Muscle layer of duodenum (tissue), 2 donors: Measurements from ENCODE around the gene FNDC4.

ENCODE experiments used
- H3K27ac ChIP-seq: one replicate; pipeline ENCODE4 v1.7.0; 2013; ENCODE audit warnings: mild to moderate bottlenecking, low read length
- H3K27me3 ChIP-seq: one replicate; pipeline ENCODE4 v1.7.0; 2013; ENCODE audit warnings: low read depth, mild to moderate bottlenecking, control low read depth, low read length
- H3K36me3 ChIP-seq, 2 donors: one replicate each; pipeline ENCODE4 v1.7.0; 2013; ENCODE audit warnings: low read length in 2 of 2, control low read depth in 1 of 2, mild to moderate bottlenecking in 1 of 2; ENCODE audit not compliant: insufficient read depth in 2 of 2, control insufficient read depth in 1 of 2
- H3K4me1 ChIP-seq, 2 donors: one replicate each; pipeline ENCODE4 v1.7.0; 2013; ENCODE audit warnings: low read length in 2 of 2, mild to moderate bottlenecking in 2 of 2, control low read depth in 1 of 2, moderate library complexity in 1 of 2; ENCODE audit not compliant: insufficient read depth in 2 of 2, control insufficient read depth in 1 of 2
- H3K4me3 ChIP-seq, 2 donors: one replicate each; pipeline ENCODE4 v1.7.0; 2013; ENCODE audit warnings: low read length in 2 of 2, low read depth in 1 of 2, mild to moderate bottlenecking in 1 of 2
- H3K9me3 ChIP-seq, 2 donors: one replicate each; pipeline ENCODE4 v1.7.0; 2013; ENCODE audit warnings: low read length in 2 of 2, control low read depth in 1 of 2, mild to moderate bottlenecking in 1 of 2; ENCODE audit not compliant: control insufficient read depth in 1 of 2
- donor health status: healthy.

FNDC4 gene

DNA sequence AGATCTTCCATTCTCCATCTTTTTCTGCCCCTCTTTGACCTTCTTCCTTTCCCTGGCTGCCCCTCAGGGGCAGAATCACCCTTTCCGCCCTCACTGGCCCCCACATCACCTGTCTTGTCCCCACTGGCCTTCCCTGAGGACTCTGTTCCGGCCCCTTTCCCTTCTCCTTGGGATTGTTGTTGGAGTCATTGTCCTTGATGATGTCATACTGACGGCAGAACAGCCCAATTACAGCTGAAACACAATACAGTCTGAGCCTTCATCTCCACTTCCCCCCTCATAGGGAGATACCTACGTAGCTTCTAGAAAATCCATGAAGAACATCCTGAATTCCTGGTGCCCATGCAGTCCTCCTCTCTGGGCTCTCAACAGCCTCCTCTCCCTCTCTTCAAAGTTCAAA is 2.4 kb downstream of the FNDC4 start:
- Histone ChIP-seq H3K4me1 (peaks cover 3 to 10% of the 10 kb centered on the region in 2 donors), H3K27ac (no peak overlapping the region), H3K4me3 (no peak overlapping the region), H3K36me3 (peaks cover 0 to 7% of the 10 kb centered on the region in 2 donors), H3K9me3 (no peaks in the 10 kb centered on the region), H3K27me3 (no peaks in the 10 kb centered on the region)

GRCh38 chr2:27489498-27490397 is 5.3 kb downstream of the FNDC4 start, which contains the start of gene IFT172:
TSS of gene IFT172 (minus strand) at chr2:27489743. CDS start at chr2:27489653, 90 bp downstream.
- peaks cover 0 to 15% of the 10 kb centered on the region in 2 donors for H3K36me3 ChIP-seq
- H3K4me3 ChIP-seq: peak within 1 kb of the TSS; percentile 80 to 91
- H3K27me3 ChIP-seq: no peaks in the 10 kb centered on the region
- peaks cover 3 to 10% of the 10 kb centered on the region in 2 donors for H3K4me1 ChIP-seq
- no peaks in the 10 kb centered on the region for H3K9me3 ChIP-seq
- peak within 1 kb of the TSS; percentile 73 for H3K27ac ChIP-seq

DNA sequence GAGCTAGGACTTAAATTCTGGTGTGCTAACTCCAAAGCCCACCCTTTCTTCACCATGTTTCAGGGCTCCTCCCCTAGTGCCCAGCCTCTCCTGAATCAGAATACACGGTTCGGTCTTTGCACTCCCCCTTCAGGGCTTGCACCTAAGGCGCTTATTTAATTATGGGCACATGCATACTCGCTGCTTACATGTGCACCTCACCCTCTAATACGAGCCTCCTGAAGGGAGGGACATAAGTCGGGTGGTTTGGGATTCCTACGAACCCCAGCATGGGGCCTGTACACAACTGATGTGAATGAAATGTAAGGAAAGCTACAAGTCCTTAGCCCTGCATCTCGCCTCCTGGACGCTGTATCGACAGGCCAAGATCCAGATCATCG is 5.9 kb downstream of the FNDC4 start:
- Histone ChIP-seq H3K4me3 (peak overlapping the region; percentile 80 to 91), H3K4me1 (peaks cover 3 to 10% of the 10 kb centered on the region in 2 donors), H3K27ac (peak overlapping the region; percentile 4), H3K9me3 (no peaks in the 10 kb centered on the region), H3K27me3 (no peaks in the 10 kb centered on the region), H3K36me3 (peaks cover 0 to 20% of the 10 kb centered on the region in 2 donors)

- no peak overlapping the region for H3K27ac ChIP-seq
- H3K4me1 ChIP-seq: peaks cover 3 to 10% of the 10 kb centered on the region in 2 donors
- H3K9me3 ChIP-seq: no peaks in the 10 kb centered on the region
- H3K4me3 ChIP-seq: no peak overlapping the region
- H3K36me3 ChIP-seq: peaks cover 17 to 40% of the 10 kb centered on the region in 2 donors
- H3K27me3 ChIP-seq: no peaks in the 10 kb centered on the region
Observed at GRCh38 chr2:27485496-27485895, 9.5 kb downstream of the FNDC4 start.

- Histone ChIP-seq H3K27me3 (no peaks in the 10 kb centered on the region), H3K27ac (no peak overlapping the region), H3K9me3 (no peaks in the 10 kb centered on the region), H3K4me3 (no peak overlapping the region), H3K4me1 (no peaks in the 10 kb centered on the region), H3K36me3 (peaks cover 22 to 36% of the 10 kb centered on the region in 2 donors)
Observed at GRCh38 chr2:27471961-27472360, 23.0 kb downstream of the FNDC4 start.

GRCh38 chr2:27464443-27464842 is 30.6 kb downstream of the FNDC4 start:
- Histone ChIP-seq H3K27ac (no peak overlapping the region), H3K36me3 (peaks cover 21 to 29% of the 10 kb centered on the region in 2 donors), H3K4me1 (no peaks in the 10 kb centered on the region), H3K4me3 (no peak overlapping the region), H3K27me3 (no peaks in the 10 kb centered on the region), H3K9me3 (no peaks in the 10 kb centered on the region)

DNA sequence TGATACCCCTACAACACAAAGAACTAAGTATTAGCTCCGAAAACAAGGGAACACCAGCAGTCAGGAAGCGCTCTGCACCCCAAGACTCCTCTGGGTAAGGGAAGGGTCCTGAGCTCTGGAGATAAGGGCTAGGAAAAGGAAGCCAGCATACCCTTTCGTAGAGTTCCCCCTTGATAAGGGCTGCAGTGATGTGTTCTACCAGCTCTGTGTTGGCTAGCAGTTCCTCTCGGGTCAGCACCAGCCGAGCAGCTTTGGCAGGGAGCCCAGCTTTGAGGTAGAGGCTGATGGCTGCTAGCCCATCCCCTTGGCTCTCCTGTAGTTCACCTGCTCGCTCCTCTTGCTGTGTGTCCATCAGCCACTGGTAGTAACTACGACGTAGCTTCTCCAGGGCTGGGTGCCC is 33.9 kb downstream of the FNDC4 start:
- Histone ChIP-seq H3K4me1 (no peaks in the 10 kb centered on the region), H3K36me3 (peaks cover 32 to 61% of the 10 kb centered on the region in 2 donors), H3K4me3 (no peak overlapping the region), H3K27ac (no peak overlapping the region), H3K27me3 (no peaks in the 10 kb centered on the region), H3K9me3 (no peaks in the 10 kb centered on the region)

DNA sequence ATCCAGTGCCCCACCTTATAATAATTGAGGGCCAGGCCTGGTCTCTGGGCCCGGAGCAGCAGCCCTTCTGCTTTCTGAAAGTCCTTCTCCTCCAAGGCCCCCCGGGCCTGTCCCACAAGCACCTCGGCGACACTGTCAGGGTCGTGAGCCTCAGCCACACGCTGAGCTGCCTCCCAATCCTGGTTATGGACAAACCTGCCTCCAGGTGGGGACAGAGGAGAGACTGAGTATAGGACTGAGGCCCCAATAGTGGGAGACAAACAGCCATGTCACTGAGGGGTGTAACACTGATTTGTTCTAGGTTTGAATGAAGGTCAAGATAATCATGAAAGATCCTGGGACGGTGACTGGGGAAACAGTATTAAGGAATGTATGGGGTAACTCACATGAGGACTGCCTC is 41.0 kb downstream of the FNDC4 start:
- Histone ChIP-seq H3K4me3 (no peak overlapping the region), H3K4me1 (no peaks in the 10 kb centered on the region), H3K36me3 (peaks cover 49 to 82% of the 10 kb centered on the region in 2 donors), H3K27me3 (no peaks in the 10 kb centered on the region), H3K9me3 (no peaks in the 10 kb centered on the region), H3K27ac (no peak overlapping the region)

- Histone ChIP-seq H3K27me3 (no peaks in the 10 kb centered on the region), H3K9me3 (no peaks in the 10 kb centered on the region), H3K36me3 (peaks cover 49 to 72% of the 10 kb centered on the region in 2 donors), H3K4me3 (no peak overlapping the region), H3K4me1 (no peaks in the 10 kb centered on the region), H3K27ac (no peak overlapping the region)
Observed at GRCh38 chr2:27451095-27451494, 43.9 kb downstream of the FNDC4 start.

DNA sequence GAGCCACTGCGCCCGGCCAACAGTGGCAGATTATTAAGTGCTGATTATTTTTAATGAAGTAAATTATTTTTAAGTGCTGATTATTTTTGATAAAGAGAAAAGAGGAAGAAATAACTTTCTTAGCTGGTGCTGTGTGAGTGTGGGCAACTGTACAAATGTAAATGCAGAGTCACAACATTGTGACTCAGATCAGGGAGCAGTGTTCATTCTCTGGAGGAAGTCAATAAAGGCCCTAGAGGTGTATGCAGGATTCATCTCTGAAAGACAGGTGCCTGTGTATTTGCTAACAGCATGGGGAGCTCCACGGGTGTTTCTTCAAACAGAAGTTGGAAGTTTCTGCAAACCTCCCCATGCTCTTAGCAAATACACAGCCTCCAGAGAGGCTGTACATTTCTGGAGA is 46.6 kb downstream of the FNDC4 start:
- no peaks in the 10 kb centered on the region for H3K9me3 ChIP-seq
- no peaks in the 10 kb centered on the region for H3K27me3 ChIP-seq
- H3K36me3 ChIP-seq: peaks cover 32 to 52% of the 10 kb centered on the region in 2 donors
- H3K27ac ChIP-seq: no peak overlapping the region
- H3K4me3 ChIP-seq: no peak overlapping the region
- no peaks in the 10 kb centered on the region for H3K4me1 ChIP-seq

- Histone ChIP-seq H3K4me3 (peak overlapping the region in 1 of 2 donors; percentile 5), H3K9me3 (no peaks in the 10 kb centered on the region), H3K4me1 (peaks cover 0 to 10% of the 10 kb centered on the region in 2 donors), H3K27me3 (no peaks in the 10 kb centered on the region), H3K36me3 (peaks cover 31 to 47% of the 10 kb centered on the region in 2 donors), H3K27ac (peak overlapping the region; percentile 83)
Observed at GRCh38 chr2:27446057-27446456, 48.9 kb downstream of the FNDC4 start.
